ENCODE results near the gene ITM2C.
A peak's percentile ranks its signal among the peaks of the same experiment; 100 is the strongest.

ITM2C gene

DNA sequence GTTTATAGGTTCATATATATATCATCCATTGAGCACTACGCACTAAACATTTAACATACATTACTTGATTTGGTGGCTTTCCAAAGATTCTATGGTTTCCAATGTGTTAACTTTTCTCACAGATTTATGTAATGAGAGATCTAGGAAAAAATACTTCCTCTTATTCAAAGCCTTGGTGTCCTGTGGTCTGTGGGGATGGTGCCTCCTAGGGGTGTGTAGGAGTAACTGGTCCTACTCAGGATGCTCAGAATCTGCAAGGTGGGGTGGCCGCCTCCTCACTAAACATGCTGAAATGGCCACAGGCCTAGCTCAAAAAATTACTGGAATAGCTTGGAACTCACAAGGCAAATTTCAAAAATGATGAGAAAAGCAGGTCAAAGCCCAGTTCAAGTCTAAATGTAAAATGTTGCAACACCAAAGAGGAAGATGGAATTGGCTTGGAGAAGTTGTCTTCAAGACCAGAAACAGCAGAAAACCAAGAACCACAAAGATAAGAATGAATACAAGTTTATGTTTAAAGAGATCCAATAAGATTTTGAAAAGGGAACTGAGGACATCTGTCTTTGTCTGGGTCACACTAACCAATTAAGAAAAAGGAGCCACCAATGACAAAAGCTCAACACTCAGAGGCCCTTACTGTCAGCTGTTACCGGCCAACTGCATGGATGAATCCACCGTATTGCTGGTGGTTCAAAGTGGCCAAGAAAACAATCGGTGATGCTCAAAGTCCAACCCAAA lies 48.8 kb downstream of the ITM2C start:
- peak overlapping the region in 1 of 2 donors; percentile 46 for H3K4me3 Mint-ChIP-seq
- no peak for DNase-seq
- peak; percentile 58 for ATAC-seq
- H3K4me1 Mint-ChIP-seq = peaks cover 91% of the 10 kb centered on the region
- no peaks in the 10 kb centered on the region for H3K27me3 Mint-ChIP-seq
- H3K27ac Mint-ChIP-seq = no peak overlapping the region
- no peaks in the 10 kb centered on the region for H3K9me3 Mint-ChIP-seq

DNA sequence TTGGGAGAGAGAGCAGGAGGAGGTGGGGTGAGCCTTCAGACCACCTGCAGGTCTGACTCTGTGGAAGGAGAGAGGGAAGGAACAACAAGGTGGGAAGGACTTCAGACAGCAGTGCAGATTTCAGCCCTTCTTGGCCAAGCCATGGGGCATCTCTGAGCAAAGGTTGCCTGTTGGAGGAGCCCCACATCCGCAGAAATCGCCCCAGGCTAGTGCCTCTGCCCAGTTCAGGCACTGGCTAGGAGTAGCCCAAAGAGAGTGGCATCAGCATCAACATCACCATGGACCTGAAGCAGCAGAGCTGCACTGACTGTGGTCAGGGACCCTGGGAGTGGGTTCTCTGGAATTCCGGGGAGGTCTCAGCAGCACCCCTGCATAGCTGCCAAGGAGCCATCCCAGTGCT lies 50.1 kb downstream of the ITM2C start:
- H3K9me3 Mint-ChIP-seq = no peaks in the 10 kb centered on the region
- DNase-seq (no peak), ATAC-seq (no peak)
- H3K4me1 Mint-ChIP-seq = peaks cover 87% of the 10 kb centered on the region
- H3K4me3 Mint-ChIP-seq = peak overlapping the region in 1 of 2 donors; percentile 40
- no peak overlapping the region for H3K27ac Mint-ChIP-seq
- H3K27me3 Mint-ChIP-seq = no peaks in the 10 kb centered on the region

DNA sequence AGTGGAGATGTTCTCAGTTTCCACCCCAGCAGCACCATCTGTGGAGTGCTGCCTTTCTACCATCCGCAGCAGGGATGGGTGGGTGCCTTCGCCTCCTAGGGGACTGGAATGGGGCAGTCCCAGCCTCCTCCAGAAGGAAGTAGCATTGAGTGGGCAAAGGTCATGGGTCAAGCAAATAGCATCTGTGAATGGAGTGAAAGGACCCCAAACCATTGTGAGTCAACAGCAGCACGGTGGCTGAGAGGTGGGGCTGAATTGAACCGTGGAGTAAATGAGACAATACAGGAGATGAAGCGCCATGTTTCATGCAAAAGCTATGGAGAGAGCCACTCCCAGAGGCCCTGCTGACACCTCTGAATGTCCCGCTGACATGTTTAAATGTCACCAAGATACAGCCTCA lies 50.6 kb downstream of the ITM2C start:
- no peak for DNase-seq
- ATAC-seq = no peak
- peak overlapping the region in 1 of 2 donors; percentile 39 for H3K4me3 Mint-ChIP-seq
- peaks cover 87% of the 10 kb centered on the region for H3K4me1 Mint-ChIP-seq
- no peak overlapping the region for H3K27ac Mint-ChIP-seq
- no peaks in the 10 kb centered on the region for H3K27me3 Mint-ChIP-seq
- H3K9me3 Mint-ChIP-seq = no peaks in the 10 kb centered on the region

DNA sequence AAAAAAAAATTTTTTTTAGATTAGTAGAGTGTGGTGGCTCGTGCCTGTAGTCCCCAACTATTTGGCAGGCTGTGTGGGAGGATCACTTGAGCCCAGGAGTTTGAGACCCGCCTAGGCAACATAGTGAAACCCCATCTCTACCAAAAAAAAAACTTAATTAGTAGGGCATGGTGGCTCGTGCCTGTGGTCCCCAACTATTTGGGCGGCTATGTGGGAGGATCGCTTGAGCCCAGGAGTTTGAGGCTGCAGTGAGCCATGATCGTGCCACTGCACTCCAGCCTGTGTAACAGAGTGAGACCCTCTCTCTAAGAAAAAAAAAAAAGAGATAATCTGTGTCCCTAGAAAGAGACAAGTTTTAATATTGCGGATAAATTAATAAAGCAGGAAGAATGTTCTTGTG lies 51.5 kb downstream of the ITM2C start:
- ATAC-seq = no peak
- Mint-ChIP-seq H3K9me3 (no peaks in the 10 kb centered on the region), H3K4me1 (peaks cover 87% of the 10 kb centered on the region), H3K27ac (no peak overlapping the region), H3K4me3 (peak overlapping the region; percentile 32 to 69), H3K27me3 (no peaks in the 10 kb centered on the region)
- no peak for DNase-seq

DNA sequence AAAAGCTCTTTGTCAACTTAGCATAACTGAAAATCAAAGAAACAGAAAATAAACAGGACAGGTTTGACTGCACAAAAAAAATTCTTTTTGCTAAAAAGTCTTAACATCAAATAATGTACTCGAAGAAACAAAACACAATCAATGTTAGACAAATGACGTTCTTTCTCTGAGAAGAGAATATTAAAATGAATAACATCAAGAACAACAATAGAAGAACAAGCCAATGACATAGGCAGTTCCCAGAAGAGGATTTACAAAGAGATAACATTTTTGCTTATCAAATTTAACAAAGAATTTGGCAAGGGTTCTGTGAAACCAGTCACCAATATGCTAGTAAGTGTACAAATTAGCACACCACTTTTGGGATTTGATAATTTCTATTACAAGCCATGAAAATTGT lies 54.5 kb downstream of the ITM2C start:
- peaks cover 95% of the 10 kb centered on the region for H3K4me1 Mint-ChIP-seq
- no peak for ATAC-seq
- peak overlapping the region; percentile 66 to 76 for H3K4me3 Mint-ChIP-seq
- H3K27ac Mint-ChIP-seq = peak overlapping the region in 1 of 2 donors; percentile 72
- DNase-seq = no peak
- H3K27me3 Mint-ChIP-seq = no peaks in the 10 kb centered on the region
- no peaks in the 10 kb centered on the region for H3K9me3 Mint-ChIP-seq

DNA sequence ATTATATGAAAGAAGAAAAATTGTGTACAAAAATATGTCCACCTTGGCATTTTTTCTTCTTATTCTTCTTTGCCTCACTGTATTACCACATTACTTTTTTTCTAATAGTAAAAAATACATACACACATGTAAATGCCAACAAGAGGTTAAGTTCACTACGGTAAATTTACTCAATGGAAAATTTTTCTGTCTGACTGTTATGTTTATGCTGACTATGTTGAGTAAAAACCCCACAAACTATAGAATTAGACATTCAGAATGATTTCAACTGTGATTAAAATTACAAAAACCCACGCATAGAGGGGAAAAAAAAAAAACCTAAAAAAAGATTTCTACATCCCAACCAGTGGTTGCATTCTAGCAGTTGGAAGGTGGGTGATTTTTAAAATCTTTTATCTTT lies 54.9 kb downstream of the ITM2C start:
- ATAC-seq (no peak), DNase-seq (no peak)
- Mint-ChIP-seq H3K27me3 (no peaks in the 10 kb centered on the region), H3K9me3 (no peaks in the 10 kb centered on the region), H3K4me3 (peak overlapping the region; percentile 76 to 90), H3K4me1 (peaks cover 94% of the 10 kb centered on the region), H3K27ac (peak overlapping the region; percentile 67 to 72)

DNA sequence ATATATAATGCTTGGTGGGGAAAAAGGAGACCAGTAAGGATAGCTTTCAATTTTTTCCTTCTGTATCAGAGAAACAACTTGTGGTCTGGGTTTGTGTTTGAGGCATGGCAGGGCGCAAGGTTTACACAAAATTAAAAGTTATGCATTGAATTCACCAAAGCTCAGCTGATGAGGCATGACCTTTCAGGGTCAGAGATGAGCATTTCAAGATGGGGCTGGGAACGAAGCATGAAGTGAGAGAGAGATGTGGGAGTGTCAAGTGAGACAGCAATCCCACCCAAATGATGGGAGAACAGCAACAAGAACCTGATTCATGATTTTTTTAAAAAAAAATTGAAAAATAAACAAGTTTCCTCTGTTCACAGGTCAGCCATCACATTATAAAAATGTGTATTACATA lies 55.4 kb downstream of the ITM2C start:
- no peaks in the 10 kb centered on the region for H3K9me3 Mint-ChIP-seq
- no peak for ATAC-seq
- no peak for DNase-seq
- H3K4me1 Mint-ChIP-seq = peaks cover 94% of the 10 kb centered on the region
- H3K27me3 Mint-ChIP-seq = no peaks in the 10 kb centered on the region
- H3K4me3 Mint-ChIP-seq = peak overlapping the region; percentile 76 to 90
- peak overlapping the region; percentile 86 to 87 for H3K27ac Mint-ChIP-seq

DNA sequence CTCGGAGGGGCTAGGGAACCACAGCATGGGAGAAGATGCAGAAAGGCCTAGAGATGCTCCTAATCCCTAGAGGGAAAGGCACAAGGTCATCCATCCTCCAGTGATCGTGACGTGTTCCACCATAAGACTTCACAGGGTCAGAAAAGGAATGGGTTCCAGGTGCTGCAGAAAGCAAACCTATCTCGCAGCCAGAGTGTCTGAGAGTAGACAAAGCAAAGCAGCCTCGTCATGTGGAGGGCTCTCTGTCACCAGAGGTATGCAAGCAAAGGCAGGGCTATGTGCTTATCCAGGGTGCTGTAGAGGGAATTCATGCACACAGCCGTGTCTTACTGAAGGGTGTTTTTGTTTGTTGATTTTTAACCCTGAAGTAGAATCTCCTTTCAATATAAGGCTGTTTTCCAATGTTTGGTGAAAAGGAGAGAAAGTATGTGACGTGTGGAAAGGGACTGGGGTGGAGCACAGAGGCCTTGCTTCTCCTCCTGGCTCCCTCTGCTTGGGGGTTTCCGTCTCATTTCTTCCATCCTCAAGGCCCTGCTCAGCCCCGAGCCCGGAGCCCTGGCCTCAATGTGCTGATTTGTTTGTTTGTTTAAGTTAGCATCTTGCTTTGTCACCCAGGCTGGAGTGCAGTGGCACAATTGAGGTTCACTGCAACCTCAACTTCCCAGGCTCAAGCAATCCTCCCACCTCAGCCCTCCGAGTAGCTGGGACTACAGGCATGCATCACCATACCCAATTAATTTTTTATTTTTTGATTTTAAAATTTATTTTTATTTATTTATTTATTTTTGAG lies 57.3 kb downstream of the ITM2C start:
- ATAC-seq (no peak), DNase-seq (no peak)
- peaks cover 94% of the 10 kb centered on the region for H3K4me1 Mint-ChIP-seq
- no peaks in the 10 kb centered on the region for H3K27me3 Mint-ChIP-seq
- H3K9me3 Mint-ChIP-seq = no peaks in the 10 kb centered on the region
- H3K27ac Mint-ChIP-seq = no peak overlapping the region
- H3K4me3 Mint-ChIP-seq = peak overlapping the region; percentile 76 to 90

DNA sequence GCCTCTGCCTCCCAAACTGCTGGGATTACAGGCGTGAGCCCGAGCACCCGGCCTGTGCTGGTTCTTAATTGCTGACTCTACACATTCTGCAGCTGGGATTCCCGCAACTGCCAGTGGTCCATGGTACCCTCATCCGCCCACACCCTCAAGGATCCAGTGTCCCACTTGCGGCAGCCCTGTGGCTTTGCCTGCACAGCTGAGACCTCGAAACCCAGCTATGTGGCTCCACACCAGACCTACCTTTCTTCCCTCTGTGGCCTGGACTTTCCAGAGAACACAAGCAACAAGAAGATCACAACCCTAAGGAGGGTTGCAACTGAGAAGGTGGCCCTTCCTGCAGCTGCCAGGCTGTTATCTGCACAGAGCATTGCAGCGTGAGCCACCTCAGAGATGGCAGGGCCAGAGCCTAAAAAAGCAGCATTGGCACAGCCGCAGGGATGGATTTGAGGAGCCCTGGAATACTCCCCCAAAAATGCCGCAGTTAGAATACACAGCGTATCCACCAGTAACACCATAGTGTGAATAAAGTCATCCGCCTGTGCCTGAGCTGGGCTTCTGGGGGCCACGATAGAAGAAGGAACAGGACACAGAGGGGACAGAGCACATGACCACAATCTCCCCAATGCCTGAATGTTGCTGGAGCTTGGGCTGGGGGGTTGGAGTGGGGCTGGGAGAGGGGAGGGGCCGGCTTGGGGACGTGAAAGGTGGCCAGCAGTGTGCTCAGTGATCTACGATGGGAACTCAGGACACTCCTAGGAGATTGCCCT lies 58.4 kb downstream of the ITM2C start:
- no peak for ATAC-seq
- Mint-ChIP-seq H3K4me3 (peak overlapping the region; percentile 90 to 93), H3K27me3 (no peaks in the 10 kb centered on the region), H3K9me3 (no peaks in the 10 kb centered on the region), H3K4me1 (peaks cover 94% of the 10 kb centered on the region), H3K27ac (peak overlapping the region in 1 of 2 donors; percentile 27)
- DNase-seq = no peak

DNA sequence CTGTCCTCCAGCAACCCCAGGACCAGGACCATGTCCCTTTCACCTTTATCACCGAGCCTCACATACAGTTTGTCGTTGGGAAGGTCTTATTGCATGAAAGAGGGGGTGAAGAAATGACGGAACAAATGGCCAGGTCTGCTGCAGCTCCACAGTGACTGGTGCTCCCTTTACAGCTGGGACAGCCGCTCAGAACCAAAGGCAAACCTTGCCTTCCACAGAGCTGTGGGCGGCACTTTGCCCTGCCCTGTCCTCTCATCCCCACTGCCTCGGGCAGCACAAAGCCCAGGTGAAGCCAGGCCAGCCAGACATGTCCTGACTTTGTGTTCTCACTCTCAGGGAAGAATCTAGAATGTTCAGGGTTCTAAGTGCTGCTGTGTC lies 59.3 kb downstream of the ITM2C start:
- DNase-seq = no peak
- Mint-ChIP-seq H3K4me3 (peak overlapping the region; percentile 90 to 93), H3K9me3 (no peaks in the 10 kb centered on the region), H3K27me3 (no peaks in the 10 kb centered on the region), H3K27ac (peak overlapping the region; percentile 72 to 99), H3K4me1 (peaks cover 93% of the 10 kb centered on the region)
- no peak for ATAC-seq

DNA sequence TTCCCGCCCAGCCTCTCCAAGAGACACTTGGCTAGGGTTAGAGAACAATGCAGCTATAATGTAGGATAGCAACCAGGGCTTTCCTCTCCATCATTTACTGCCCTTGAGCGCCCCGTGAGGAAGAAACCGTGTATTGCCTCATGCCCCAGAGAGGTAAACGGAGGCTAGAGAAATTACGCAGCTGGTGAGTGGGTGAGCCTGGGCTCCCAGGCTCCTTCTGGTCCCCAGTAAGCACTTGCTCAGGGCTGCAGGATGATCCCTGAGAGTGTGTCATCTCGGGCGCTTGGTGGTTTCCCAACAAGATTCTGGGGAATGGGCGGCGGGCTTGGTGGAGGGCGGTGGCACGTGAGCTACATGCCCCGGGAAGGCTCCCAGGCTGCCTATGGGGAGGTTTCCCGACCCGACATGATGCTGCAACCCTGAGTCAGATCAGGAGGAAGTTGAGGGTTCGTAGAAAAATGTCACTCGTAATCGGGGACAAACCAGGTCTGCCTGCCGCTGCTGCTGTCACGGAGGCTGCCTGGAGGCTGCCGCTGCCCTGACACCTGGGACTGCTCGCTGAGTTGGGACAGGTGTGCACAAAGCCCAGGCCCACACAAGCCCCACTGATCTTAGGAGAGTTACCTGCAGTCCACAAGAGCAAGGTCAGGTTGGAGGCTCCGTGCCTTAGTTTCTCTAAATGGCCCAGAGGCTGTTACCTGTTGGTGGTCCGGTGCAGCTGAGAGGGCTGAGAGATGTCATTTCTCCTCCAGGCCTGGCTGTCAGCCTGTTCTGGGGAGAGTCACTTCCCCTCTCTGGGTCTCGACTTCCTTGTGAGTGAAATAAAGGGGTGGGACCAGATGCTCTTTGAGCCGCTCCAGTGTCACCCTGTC lies 60.0 kb downstream of the ITM2C start, which contains the start of gene GPR55:
GPR55 (minus strand) TSS at position 773 of the 872 bp plus-strand sequence. CDS start 14,280 bp downstream, outside the sequence.
- peak within 1 kb of the TSS; percentile 97 to 99 for H3K27ac Mint-ChIP-seq
- peaks cover 95% of the 10 kb centered on the region for H3K4me1 Mint-ChIP-seq
- H3K4me3 Mint-ChIP-seq = peak within 1 kb of the TSS; percentile 90 to 93
- H3K27me3 Mint-ChIP-seq = no peaks in the 10 kb centered on the region
- ATAC-seq (peak; percentile 66), DNase-seq (peak; percentile 77 to 80)
- H3K9me3 Mint-ChIP-seq = no peaks in the 10 kb centered on the region

DNA sequence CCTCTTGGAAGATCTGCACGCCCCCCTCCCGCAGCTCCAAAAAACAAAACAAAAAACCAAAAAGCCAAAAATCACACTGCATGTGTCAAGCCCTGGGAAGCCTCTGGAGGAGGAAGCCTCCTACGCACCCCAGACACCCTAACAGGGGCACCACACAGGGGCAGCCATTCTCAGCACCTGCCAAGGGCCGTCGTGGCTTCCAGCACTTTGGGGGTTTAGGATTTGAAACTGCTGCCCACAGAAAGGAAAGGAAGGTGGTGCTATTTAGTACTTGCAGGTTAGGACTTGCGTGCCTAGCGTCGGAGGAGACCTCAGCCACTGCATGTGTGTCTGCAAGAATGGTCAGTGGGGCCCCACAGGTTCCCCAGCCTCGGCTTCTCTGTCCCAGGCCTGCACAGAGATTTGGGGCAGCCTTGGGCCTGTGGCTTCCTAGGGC lies 60.7 kb downstream of the ITM2C start:
- Mint-ChIP-seq H3K27me3 (no peaks in the 10 kb centered on the region), H3K4me3 (peak overlapping the region; percentile 90 to 93), H3K27ac (peak overlapping the region; percentile 97 to 99), H3K9me3 (no peaks in the 10 kb centered on the region), H3K4me1 (peaks cover 97% of the 10 kb centered on the region)
- DNase-seq (peak; percentile 70 to 80), ATAC-seq (peak; percentile 57)

DNA sequence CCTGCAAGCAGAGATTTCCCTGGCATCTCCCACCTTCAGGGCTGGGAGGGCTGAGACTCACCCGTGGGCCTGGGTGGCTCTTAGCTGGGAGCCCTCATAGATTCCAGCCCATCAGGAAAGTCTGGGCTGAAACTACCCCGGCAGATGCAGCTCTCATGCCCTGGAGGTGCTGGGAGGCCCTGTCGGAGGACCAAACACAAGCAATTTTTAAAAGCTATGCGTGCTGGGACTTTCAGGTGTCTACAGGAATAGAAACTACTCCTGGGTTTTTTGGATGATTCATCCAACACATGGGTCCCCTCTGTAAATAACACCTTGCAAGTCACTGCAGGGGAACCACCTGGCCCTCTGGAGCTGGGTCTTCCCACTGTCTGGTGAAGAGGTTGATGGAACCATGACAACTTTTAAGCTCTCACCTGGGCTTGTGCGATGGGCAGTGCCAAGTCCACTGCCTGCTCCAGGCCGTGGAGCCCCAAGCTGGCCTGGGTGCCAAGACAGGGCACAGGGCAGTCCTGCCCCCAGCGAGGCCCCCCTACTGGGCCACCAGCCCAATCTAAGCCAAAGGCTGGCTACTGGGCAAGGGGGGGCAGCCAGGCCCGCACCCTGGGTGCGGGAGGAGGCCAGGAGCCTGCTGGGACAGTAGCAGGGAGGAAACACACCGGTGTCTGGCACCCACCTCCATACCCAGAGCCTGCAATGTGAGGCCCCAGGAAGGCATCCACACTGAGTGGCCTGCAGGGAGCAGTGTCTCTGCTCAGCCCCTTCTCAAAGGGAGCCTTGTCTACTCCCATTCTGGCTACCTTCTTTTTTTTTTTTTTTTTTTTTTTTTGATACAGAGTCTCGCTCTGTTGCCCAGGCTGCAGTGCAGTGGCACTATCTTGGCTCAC lies 61.4 kb downstream of the ITM2C start:
- H3K9me3 Mint-ChIP-seq = no peaks in the 10 kb centered on the region
- no peaks in the 10 kb centered on the region for H3K27me3 Mint-ChIP-seq
- peak; percentile 71 for ATAC-seq
- peak overlapping the region; percentile 90 to 93 for H3K4me3 Mint-ChIP-seq
- peak overlapping the region; percentile 97 to 99 for H3K27ac Mint-ChIP-seq
- peak; percentile 74 to 75 for DNase-seq
- H3K4me1 Mint-ChIP-seq = peaks cover 97% of the 10 kb centered on the region

Data from stimulated activated naive CD8-positive, alpha-beta T cell treated with anti-CD3 and anti-CD28 coated beads, Interleukin-15, amount 100 ng/mL, for 72 hours (primary cell).